ENCODE measurements around the gene ATP11A.

DNA sequence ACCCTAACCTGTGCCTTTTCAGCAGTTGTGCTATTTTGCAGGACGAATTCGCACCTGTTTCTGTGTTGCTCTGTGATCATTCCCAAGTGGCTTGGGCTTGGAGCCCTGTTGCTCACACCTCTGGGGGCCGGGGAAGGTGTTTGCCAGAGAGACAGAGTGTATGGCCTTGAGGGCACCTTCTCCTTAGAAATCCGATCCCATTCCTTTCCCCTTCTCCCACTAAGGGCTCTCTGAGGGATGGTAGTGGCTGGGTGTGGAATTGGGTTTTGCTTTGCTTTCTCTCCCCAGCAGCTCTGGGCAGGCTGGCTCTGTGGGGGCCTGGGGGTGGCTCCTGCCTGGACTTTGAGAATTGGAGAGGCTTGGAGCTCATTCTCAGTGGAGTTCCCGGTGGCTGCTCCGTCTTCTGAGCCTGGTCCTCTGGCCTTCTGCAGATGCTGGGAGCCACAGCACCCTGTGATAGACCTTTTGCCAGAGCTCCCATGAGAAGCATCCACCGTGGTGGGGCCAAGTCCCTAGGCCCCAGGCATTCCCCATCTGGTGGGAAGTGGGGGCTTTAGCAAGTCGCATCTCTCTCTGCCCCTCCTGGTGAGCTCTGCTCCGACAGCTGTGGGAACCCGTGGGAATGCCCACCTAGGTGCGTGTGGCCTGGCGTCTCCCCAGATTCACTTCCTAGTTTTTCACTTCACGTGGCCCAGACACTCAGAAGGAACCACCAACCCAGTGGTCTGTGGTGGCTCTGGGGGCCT lies 26.1 kb downstream of the ATP11A start:
- TF ChIP-seq YY1 (IDR thresholded peaks at IDR 0.05; ENCODE audit: insufficient read depth, insufficient read length) (no peak), ZNF274 (IDR thresholded peaks at IDR 0.05; ENCODE audit: low read depth, low read length) (no peak), SUZ12 (IDR thresholded peaks at IDR 0.05; ENCODE audit: extremely low read depth, insufficient read depth, insufficient read length) (no peak)

Data from NT2/D1 (cell line).